Neutrophil (primary cell): ENCODE data around the gene WDFY3.

Experiments
- H3K27ac ChIP-seq: fragments of 200-600 bp; sonication (generic); 2 replicates; pipeline ENCODE4 v1.5.1; 2016; ENCODE audit warnings: mild to moderate bottlenecking, moderate library complexity
- H3K27me3 ChIP-seq: fragments of 200-600 bp; sonication (generic); 2 replicates; pipeline ENCODE4 v1.6.0; 2016; ENCODE audit warnings: mild to moderate bottlenecking
- H3K36me3 ChIP-seq: fragments of 200-600 bp; sonication (generic); 2 replicates; pipeline ENCODE4 v1.5.1; 2017
- H3K4me1 ChIP-seq, 2 experiments: fragments of 200-600 bp in 1 of 2; sonication (generic) in 1 of 2; 1 replicate in 1 of 2; 2 replicates in 1 of 2; pipeline versions ENCODE4 v1.5.1 to v1.6.1; 2013 to 2016; ENCODE audit warnings: low read depth in 1 of 2, low read length in 1 of 2, mild to moderate bottlenecking in 1 of 2, moderate library complexity in 1 of 2; ENCODE audit not compliant: control insufficient read depth in 1 of 2, insufficient read depth in 1 of 2
- H3K4me3 ChIP-seq, 2 experiments: fragments of 200-600 bp in 1 of 2; sonication (generic) in 1 of 2; 1 replicate in 1 of 2; 2 replicates in 1 of 2; pipeline ENCODE4 v1.5.1; 2013 to 2016; ENCODE audit warnings: low read depth in 1 of 2, low read length in 1 of 2, mild to moderate bottlenecking in 1 of 2, moderate library complexity in 1 of 2
- H3K9me3 ChIP-seq: fragments of 200-600 bp; sonication (generic); 2 replicates; pipeline ENCODE4 v1.5.1; 2016
- CTCF ChIP-seq: fragments of 200-600 bp; sonication (generic); IDR thresholded peaks from 2 replicates; pipeline ENCODE4 v1.5.1; 2016; ENCODE audit warnings: antibody characterized with exemption

Gene WDFY3

GRCh38 chr4:84937381-84937977 is 29.0 kb downstream of the WDFY3 start:
- no peak overlapping the region for H3K4me3 ChIP-seq
- H3K4me1 ChIP-seq: peaks cover 3 to 4% of the 10 kb centered on the region in 2 experiments
- no peaks in the 10 kb centered on the region for H3K36me3 ChIP-seq
- no peaks in the 10 kb centered on the region for H3K9me3 ChIP-seq
- no peaks in the 10 kb centered on the region for H3K27me3 ChIP-seq
- H3K27ac ChIP-seq: no peak overlapping the region
- no peak for TF ChIP-seq CTCF

- TF ChIP-seq CTCF: no peak
- Histone ChIP-seq H3K4me1 (peaks cover 6 to 7% of the 10 kb centered on the region in 2 experiments), H3K9me3 (no peaks in the 10 kb centered on the region)
Measured at GRCh38 chr4:84936123-84936522, 30.4 kb downstream of the WDFY3 start.

GRCh38 chr4:84932462-84932861 is 34.0 kb downstream of the WDFY3 start:
- Histone ChIP-seq H3K4me3 (no peak overlapping the region), H3K36me3 (peaks cover 32% of the 10 kb centered on the region), H3K27me3 (no peaks in the 10 kb centered on the region), H3K9me3 (no peaks in the 10 kb centered on the region), H3K4me1 (peaks cover 6 to 7% of the 10 kb centered on the region in 2 experiments), H3K27ac (peak overlapping the region; percentile 26)
- TF ChIP-seq CTCF: no peak

More at GRCh38 chr4:84936123-84936522, 30.4 kb downstream of the WDFY3 start:
- Histone ChIP-seq H3K27ac (no peak overlapping the region), H3K36me3 (peaks cover 7% of the 10 kb centered on the region), H3K4me3 (no peak overlapping the region), H3K27me3 (no peaks in the 10 kb centered on the region)

GRCh38 chr4:84931961-84932360 is 34.5 kb downstream of the WDFY3 start:
- Histone ChIP-seq H3K9me3 (no peaks in the 10 kb centered on the region), H3K36me3 (peaks cover 37% of the 10 kb centered on the region), H3K4me1 (peaks cover 6 to 7% of the 10 kb centered on the region in 2 experiments), H3K27ac (no peak overlapping the region), H3K4me3 (no peak overlapping the region), H3K27me3 (no peaks in the 10 kb centered on the region)
- TF ChIP-seq CTCF: no peak

GRCh38 chr4:84931274-84931673 is 35.2 kb downstream of the WDFY3 start:
- H3K36me3 ChIP-seq: peaks cover 37% of the 10 kb centered on the region
- peaks cover 6 to 7% of the 10 kb centered on the region in 2 experiments for H3K4me1 ChIP-seq

More at GRCh38 chr4:84931274-84931673, 35.2 kb downstream of the WDFY3 start:
- Histone ChIP-seq H3K27me3 (no peaks in the 10 kb centered on the region), H3K9me3 (no peaks in the 10 kb centered on the region), H3K4me3 (no peak overlapping the region), H3K27ac (no peak overlapping the region)
- TF ChIP-seq CTCF: no peak
